ENCODE data around the gene COL4A2.
A peak's percentile ranks its signal among the peaks of the same experiment; 100 is the strongest.

COL4A2 gene

DNA sequence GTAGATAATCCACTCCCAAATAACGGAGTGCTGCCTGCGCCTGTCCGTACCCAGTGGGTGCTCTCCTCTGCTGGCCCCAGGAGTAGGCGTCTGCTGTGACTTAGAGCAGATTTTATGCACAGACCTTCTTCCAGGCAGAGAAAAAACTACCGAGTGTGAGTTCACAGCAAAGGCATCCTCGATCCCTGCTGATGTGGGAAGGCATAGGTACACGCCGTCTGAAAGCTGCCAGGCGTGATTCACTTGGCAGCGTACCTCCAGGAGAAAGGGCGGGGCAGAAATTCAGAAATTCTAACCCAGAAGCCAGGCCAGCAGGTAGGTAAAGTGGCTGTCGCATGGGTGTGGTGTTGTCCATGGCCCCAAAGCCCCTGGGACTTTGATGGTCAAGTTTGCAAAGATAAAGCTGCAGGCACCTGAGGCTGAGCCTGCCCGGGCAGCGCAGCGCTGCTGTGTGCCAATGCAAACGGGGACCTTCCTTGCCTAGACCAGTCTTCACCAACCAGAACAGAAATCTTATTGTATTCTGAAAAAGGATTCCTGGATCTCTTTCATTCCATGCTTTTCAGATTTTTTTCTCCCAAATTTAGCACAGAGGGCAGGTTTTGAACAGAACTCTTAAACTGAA is 36.3 kb downstream of the COL4A2 start:
- DNase-seq (ENCODE audit: low spot score in 2 of 2): no peak
- in situ Hi-C loops (cut with MboI; ENCODE audit: low sequenced_read_pairs): no loop called here
- H3K4me3 ChIP-seq: no peak overlapping the region
- no peaks in the 10 kb centered on the region for H3K9me3 ChIP-seq
- no peaks in the 10 kb centered on the region for H3K36me3 ChIP-seq (replicated peaks)
- H3K27me3 ChIP-seq (ENCODE audit: low read depth): peaks cover 3% of the 10 kb centered on the region; the same call in 1 of the 2 replicates
- no peaks in the 10 kb centered on the region for H3K4me1 ChIP-seq

DNA sequence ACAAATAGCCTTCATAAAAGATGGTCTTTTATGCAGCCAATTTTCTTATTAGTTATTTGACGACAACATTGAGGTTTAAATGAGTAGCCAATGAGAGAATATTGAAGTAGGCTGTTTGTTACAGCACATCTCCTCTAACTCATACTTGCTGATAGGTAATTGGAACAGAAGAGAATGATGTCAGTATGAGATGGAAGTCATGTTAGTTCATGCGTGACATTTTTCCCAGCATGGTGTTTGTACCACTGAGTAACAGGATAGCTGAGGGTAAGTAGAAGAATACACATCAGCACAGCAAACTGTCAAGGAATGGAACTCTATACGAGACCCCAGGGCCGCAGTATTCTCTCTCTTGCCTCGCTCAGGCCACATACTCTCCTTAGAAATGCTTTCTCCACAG is 37.2 kb downstream of the COL4A2 start:
- Histone ChIP-seq H3K4me1 (no peaks in the 10 kb centered on the region), H3K9me3 (no peaks in the 10 kb centered on the region), H3K27me3 (ENCODE audit: low read depth) (peaks cover 3% of the 10 kb centered on the region; the same call in 1 of the 2 replicates), H3K4me3 (no peak overlapping the region), H3K36me3 (replicated peaks) (no peaks in the 10 kb centered on the region)
- in situ Hi-C loops (cut with MboI; ENCODE audit: low sequenced_read_pairs): no loop called here
- no peak for DNase-seq (ENCODE audit: low spot score in 2 of 2)

DNA sequence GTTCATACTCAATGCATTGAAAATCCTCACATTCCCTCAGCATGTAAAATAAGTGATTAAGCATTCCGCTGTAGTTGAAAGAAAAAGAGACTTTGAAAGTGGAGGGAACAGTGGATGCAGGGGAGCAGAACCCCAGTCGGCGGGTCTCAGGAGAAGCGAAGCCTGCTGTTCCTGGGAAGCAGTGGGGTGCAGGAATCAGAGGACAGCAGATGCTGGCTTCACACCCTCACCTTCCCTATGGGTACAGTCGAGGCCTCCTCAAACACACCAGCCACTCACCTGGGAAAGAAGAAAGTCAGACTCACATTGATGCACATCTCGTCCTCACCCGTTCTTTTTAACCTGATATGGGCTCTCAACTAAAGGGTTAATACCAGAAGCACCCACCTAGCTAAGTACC is 38.2 kb downstream of the COL4A2 start:
- Histone ChIP-seq H3K4me3 (no peak overlapping the region), H3K36me3 (replicated peaks) (no peaks in the 10 kb centered on the region), H3K4me1 (no peaks in the 10 kb centered on the region), H3K27me3 (ENCODE audit: low read depth) (peaks cover 3% of the 10 kb centered on the region; the same call in 1 of the 2 replicates), H3K9me3 (no peaks in the 10 kb centered on the region)
- in situ Hi-C loops (cut with MboI; ENCODE audit: low sequenced_read_pairs): no loop called here
- no peak for DNase-seq (ENCODE audit: low spot score in 2 of 2)

DNA sequence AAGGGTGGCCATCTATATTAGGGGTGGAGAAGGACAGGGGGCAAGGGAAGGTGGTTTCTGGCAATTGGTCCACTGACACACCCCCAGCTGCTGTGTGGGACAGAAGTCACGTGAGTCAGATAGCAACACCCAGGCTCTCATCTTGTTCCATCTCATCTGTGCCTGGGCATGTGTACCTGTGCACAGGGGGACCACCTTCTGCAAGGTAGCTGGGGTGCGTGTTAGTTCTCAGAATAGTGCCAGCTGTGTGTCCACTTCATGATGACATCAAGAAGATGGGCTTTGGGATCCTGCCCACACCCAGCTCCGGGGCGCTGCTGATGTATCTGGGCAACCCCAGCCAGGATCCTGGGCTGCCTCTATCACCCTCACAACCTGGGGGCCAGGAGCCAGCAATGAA is 38.6 kb downstream of the COL4A2 start:
- Histone ChIP-seq H3K4me3 (no peak overlapping the region), H3K36me3 (replicated peaks) (no peaks in the 10 kb centered on the region), H3K27me3 (ENCODE audit: low read depth) (no peaks in the 10 kb centered on the region), H3K9me3 (no peaks in the 10 kb centered on the region), H3K4me1 (no peaks in the 10 kb centered on the region)
- in situ Hi-C loops (cut with MboI; ENCODE audit: low sequenced_read_pairs): no loop called here
- no peak for DNase-seq (ENCODE audit: low spot score in 2 of 2)

DNA sequence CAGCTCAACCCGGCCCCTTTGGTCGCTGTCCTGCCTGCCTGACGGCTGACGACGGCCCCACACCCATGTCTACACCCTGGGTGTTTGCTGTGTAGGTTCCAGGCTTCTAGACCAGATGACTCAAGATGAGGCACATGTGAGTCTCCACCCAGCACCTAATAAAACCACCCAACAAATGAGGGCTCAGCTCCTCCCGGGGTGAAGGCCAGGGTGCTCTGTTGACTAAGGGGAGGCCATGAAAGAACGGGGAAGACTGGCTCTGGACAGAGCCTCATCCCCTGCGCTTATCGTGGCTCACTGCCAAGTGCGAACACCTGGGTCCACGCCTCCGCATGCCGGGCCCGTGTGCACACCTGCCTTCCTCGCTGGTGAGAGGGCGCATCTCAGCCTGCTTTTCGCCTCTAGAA is 39.6 kb downstream of the COL4A2 start:
- in situ Hi-C loops (cut with MboI; ENCODE audit: low sequenced_read_pairs): no loop called here
- H3K4me3 ChIP-seq: no peak overlapping the region

DNA sequence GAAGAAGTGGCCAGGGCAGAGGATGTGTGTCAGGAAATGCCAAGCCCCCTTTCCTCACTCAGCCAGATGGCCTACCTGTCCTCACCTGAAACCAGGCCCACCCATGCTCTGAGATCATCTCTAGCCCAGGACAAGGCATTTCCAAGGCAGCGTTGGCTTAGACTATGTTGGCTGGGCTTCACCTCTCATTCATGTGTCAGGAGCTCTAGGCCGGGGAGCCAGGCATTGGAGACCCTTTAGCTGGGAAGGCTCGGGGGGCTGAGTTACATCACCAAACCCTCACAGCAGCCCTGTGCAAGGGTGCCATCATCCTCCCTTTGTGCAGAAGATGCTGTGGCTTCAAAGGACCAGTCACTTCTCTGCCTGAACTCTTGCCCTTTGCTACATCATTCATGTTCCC is 40.0 kb downstream of the COL4A2 start:
- Histone ChIP-seq H3K9me3 (no peaks in the 10 kb centered on the region), H3K36me3 (replicated peaks) (no peaks in the 10 kb centered on the region), H3K27me3 (ENCODE audit: low read depth) (no peaks in the 10 kb centered on the region), H3K4me3 (no peak overlapping the region), H3K4me1 (no peaks in the 10 kb centered on the region)
- DNase-seq (ENCODE audit: low spot score in 2 of 2): no peak
- in situ Hi-C loops (cut with MboI; ENCODE audit: low sequenced_read_pairs): no loop called here

More for the DNA sequence above, 39.6 kb downstream of the COL4A2 start:
- no peaks in the 10 kb centered on the region for H3K27me3 ChIP-seq (ENCODE audit: low read depth)
- DNase-seq (ENCODE audit: low spot score in 2 of 2): no peak
- no peaks in the 10 kb centered on the region for H3K36me3 ChIP-seq (replicated peaks)
- no peaks in the 10 kb centered on the region for H3K9me3 ChIP-seq
- H3K4me1 ChIP-seq: no peaks in the 10 kb centered on the region

DNA sequence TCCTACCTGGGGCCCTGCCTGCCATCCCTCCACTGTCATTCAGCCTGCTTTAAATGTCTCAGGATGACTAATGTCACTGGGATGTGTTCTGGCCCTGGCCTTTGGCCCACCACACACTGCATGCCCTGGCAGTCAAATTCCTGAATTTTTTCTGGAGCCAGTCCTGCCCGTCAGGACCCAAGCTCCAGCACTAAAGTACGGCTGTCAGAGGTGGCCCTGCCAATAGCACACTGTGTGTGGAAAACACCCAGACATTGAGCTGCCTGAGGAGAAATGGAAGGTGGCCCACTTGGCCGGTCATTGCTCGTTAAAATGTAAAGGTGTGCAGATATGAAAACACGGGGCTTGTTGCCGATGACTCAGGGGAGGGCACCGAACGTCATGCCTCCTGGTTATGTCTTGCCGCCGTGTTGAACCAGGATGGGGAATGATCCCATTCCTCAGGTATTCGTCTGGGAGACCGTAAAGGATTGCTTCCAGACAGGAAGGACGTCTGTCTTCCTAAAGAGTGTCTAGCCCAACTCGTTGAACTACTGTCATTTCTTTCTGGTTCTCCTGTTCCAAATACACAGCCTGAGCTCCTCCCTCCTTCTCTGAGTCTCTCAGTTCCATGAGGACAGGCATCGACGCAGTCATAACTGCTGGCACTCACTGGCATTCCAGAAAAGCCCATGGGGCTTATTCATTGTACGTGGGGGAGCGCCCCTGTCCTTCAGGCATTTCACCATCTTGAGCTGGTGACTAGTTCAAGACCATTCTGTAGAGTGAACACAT is 40.6 kb downstream of the COL4A2 start:
- H3K4me1 ChIP-seq: no peaks in the 10 kb centered on the region
- no peak overlapping the region for H3K4me3 ChIP-seq
- DNase-seq (ENCODE audit: low spot score in 2 of 2): no peak

DNA sequence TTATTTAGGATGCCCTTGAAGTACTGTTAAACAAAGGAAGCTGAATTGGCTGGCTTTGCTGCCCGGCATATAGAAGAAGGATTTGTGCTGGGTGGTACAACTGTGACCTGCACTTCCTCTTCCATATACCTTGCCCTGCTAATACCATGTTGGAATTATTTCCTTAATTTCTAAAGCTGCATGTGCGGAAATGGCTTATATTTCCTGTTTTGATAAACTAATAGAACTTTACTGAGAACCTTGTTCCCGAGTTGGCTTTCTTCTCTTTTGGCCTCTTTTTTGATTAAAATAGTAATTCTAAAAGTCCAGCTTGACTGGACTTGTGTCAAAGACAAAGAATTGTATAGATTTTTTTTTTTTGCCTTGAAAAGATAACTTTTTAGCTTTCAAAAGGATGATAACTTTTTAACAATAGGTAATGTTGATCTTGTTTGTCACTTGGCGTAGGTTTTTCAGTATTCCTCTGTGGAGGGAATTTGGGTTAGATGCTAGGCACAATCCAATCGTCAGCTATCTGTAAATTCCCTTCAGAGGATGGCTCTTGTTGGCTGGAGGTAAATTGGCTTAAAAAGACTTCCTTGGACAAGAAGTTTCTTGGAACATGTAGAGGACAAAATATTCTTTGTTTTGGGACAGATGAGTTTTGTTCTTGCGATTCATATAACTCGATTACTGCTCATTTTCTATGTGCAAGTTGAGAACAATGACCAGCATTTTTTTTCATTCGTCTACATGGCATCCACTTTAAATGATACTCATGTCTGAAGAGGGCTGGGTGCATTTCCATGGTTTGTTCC is 41.4 kb downstream of the COL4A2 start:
- no peaks in the 10 kb centered on the region for H3K27me3 ChIP-seq (ENCODE audit: low read depth)
- no peak overlapping the region for H3K4me3 ChIP-seq
- no peaks in the 10 kb centered on the region for H3K4me1 ChIP-seq
- no peak for DNase-seq (ENCODE audit: low spot score in 2 of 2)
- H3K36me3 ChIP-seq (replicated peaks): no peaks in the 10 kb centered on the region
- in situ Hi-C loops (cut with MboI; ENCODE audit: low sequenced_read_pairs): no loop called here
- H3K9me3 ChIP-seq: no peaks in the 10 kb centered on the region

More for the DNA sequence above, 40.6 kb downstream of the COL4A2 start:
- in situ Hi-C loops (cut with MboI; ENCODE audit: low sequenced_read_pairs): no loop called here
- Histone ChIP-seq H3K27me3 (ENCODE audit: low read depth) (no peaks in the 10 kb centered on the region), H3K9me3 (no peaks in the 10 kb centered on the region), H3K36me3 (replicated peaks) (no peaks in the 10 kb centered on the region)

DNA sequence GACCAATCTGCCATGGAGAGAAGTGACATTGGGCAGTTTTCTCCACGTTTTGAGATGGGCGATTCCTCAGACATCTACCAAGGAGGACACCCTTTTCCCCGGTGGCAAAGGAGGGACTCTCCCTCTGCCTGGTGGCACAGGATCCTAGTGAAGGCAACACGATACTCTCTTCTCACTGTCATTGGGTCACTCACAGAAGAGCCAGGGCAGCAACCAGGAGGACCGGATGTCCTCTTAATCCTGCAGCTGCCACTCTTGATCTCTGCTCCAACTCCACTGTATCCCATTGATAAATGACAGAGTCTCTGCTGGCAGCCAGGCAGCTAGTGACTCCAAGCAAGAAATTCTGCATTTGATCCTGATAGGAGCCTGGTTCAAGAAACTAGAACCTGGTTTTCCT is 42.2 kb downstream of the COL4A2 start:
- Histone ChIP-seq H3K9me3 (no peaks in the 10 kb centered on the region), H3K4me1 (no peaks in the 10 kb centered on the region), H3K36me3 (replicated peaks) (no peaks in the 10 kb centered on the region), H3K4me3 (no peak overlapping the region), H3K27me3 (ENCODE audit: low read depth) (no peaks in the 10 kb centered on the region)
- no peak for DNase-seq (ENCODE audit: low spot score in 2 of 2)
- in situ Hi-C loops (cut with MboI; ENCODE audit: low sequenced_read_pairs): no loop called here

DNA sequence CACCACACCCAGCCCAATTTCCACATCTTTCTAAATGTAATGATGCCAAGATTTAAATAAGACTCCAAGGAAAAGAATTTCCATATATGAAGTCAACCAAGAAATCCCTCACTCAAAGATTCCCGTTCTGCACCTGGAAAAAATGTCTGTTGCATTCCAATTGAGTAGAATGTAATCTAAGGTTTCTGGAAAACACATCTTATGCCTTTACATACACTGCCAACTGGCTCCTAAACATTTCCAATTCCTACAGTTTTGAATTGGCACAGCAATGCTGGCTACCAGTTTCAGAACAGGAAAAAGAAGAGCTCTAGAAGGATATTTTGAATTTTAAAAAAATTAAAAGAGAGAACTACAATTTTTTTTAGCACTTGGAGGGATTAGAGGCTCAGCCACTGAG is 43.0 kb downstream of the COL4A2 start:
- H3K9me3 ChIP-seq: no peaks in the 10 kb centered on the region
- in situ Hi-C loops (cut with MboI; ENCODE audit: low sequenced_read_pairs): no loop called here
- H3K4me3 ChIP-seq: no peak overlapping the region
- H3K36me3 ChIP-seq (replicated peaks): no peaks in the 10 kb centered on the region
- no peaks in the 10 kb centered on the region for H3K27me3 ChIP-seq (ENCODE audit: low read depth)
- DNase-seq (ENCODE audit: low spot score in 2 of 2): no peak
- no peaks in the 10 kb centered on the region for H3K4me1 ChIP-seq

DNA sequence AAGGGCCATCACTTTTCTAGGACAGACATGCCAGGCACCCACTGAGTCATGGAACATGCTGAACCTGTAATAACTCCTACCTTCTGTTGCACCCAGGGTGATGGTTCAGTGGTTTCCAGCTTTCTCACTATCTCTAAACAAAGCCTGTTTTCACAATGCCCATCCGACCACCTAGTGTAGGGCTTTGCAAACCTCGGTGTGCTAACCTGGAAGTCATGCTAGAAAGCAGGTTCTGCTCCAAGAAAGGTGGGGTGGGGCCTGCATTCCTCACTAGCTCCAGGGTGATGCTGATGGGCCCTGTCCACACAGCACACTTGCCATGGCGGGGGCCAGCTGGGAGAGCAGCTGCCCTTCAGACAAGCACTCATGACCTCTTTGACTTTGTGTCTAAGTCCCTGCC is 43.4 kb downstream of the COL4A2 start:
- no peaks in the 10 kb centered on the region for H3K9me3 ChIP-seq
- H3K4me1 ChIP-seq: no peaks in the 10 kb centered on the region
- in situ Hi-C loops (cut with MboI; ENCODE audit: low sequenced_read_pairs): no loop called here
- H3K27me3 ChIP-seq (ENCODE audit: low read depth): no peaks in the 10 kb centered on the region
- no peaks in the 10 kb centered on the region for H3K36me3 ChIP-seq (replicated peaks)
- DNase-seq (ENCODE audit: low spot score in 2 of 2): no peak
- H3K4me3 ChIP-seq: no peak overlapping the region

DNA sequence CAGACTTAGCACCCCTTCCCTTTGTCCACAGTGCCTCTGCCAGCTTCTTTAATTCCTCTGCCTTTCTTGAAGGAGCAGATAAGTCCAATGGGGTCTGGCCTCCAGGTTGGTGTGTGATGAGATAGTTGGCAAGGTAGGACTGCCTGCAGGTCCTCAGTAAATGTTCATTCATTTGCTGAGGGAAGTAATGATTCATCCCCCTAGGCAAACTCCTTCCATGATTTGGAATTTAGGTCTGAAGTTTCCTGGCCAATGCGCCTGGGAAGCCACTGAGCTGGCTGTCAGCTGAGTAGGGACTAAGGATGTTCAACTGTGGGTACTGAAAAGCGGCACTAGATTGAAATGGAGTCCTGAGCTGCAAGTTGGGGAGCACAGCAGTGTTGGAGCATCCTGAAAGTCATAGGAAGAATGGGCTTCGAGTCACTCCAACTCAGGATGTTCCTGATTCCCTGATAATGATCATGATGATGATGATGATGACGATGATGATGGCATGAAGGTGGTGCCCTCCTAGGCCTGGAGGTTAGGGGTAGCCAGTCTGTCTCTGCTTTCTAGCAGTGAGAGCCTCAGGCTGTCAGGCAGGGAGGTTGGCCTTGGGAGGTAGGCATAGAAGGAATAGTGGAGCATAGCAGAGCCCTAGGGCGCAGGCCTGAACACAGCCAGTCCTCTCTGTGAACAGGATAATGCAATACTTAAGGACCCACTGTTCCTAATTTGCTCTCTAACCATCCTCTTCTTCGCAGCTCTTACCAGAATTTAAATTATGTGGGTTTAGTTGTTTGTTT is 44.7 kb downstream of the COL4A2 start:
- H3K36me3 ChIP-seq (replicated peaks): no peaks in the 10 kb centered on the region
- H3K27me3 ChIP-seq (ENCODE audit: low read depth): no peaks in the 10 kb centered on the region
- no peak for DNase-seq (ENCODE audit: low spot score in 2 of 2)
- H3K4me1 ChIP-seq: no peaks in the 10 kb centered on the region
- no peak overlapping the region for H3K4me3 ChIP-seq
- H3K9me3 ChIP-seq: no peaks in the 10 kb centered on the region
- in situ Hi-C loops (cut with MboI; ENCODE audit: low sequenced_read_pairs): no loop called here

DNA sequence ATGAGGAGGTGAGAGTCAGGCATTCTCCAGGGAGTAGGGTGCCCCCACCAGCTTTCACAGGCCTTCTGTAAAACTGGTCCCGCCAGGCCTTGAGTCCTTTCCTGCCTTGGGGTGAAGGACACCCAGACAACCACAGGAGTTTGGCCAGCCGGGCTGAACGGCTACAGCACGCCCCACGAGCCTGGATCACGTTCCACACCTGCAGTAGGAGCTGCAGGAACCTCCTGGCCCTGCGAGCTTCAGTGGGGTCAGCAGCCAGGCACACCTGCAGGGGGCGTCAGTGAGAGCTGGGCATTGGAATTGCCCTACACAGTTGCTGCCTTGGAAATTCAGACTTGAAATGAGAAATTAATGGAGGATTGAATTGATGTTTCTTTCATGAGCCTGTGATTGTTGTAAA is 45.7 kb downstream of the COL4A2 start:
- in situ Hi-C loops (cut with MboI; ENCODE audit: low sequenced_read_pairs): no loop called here
- no peaks in the 10 kb centered on the region for H3K27me3 ChIP-seq (ENCODE audit: low read depth)
- no peaks in the 10 kb centered on the region for H3K4me1 ChIP-seq
- no peaks in the 10 kb centered on the region for H3K36me3 ChIP-seq (replicated peaks)
- no peak overlapping the region for H3K4me3 ChIP-seq
- H3K9me3 ChIP-seq: no peaks in the 10 kb centered on the region
- DNase-seq (ENCODE audit: low spot score in 2 of 2): peak in 1 of 2 experiments; percentile 19
